Upper lobe of right lung (tissue), 1 donor: ENCODE measurements around the gene ATP2A2. TPM values are rescaled to one million over a fixed set of nuclear protein-coding genes. Genes with fewer than 3 reads are reported as not detected.

Experiments used
- ATAC-seq: fragments of 200-7000 bp; cut with Tn5 transposase; one replicate; pipeline ENCODE4 v1.9.1; 2020; ENCODE audit warnings: mild to moderate bottlenecking, moderate library complexity
- DNase-seq: peaks from one replicate; pipeline ENCODE4 v3.0.0-alpha.2; 2020
- H3K27ac ChIP-seq: fragments of 200-600 bp; one replicate; pipeline ENCODE4 v1.8.0; 2022
- H3K27me3 ChIP-seq: fragments of 200-600 bp; one replicate; pipeline ENCODE4 v1.8.0; 2022; ENCODE audit warnings: mild to moderate bottlenecking
- H3K36me3 ChIP-seq: fragments of 200-600 bp; one replicate; pipeline ENCODE4 v1.8.0; 2022
- H3K4me1 ChIP-seq: fragments of 200-600 bp; one replicate; pipeline ENCODE4 v1.8.0; 2022
- H3K4me3 ChIP-seq: fragments of 200-600 bp; one replicate; pipeline ENCODE4 v1.8.0; 2022; ENCODE audit warnings: mild to moderate bottlenecking
- H3K9me3 ChIP-seq: fragments of 200-600 bp; one replicate; pipeline ENCODE4 v1.8.0; 2022
- intact Hi-C: fragments of 100-400 bp; cut with DNase I; formaldehyde crosslinking; loops from one replicate; pipeline ENCODE4 v1.11.0; 2022
- total RNA-seq: library from RNA; stranded (reverse); fragmentation: NEBNext Ultra II Directional; extraction: Animal tissue kit (Norgen Biotek cat#: 25700); gene quantifications from one replicate; pipeline ENCODE4 v1.2.1, GENCODE V29; 2021
- TF ChIP-seq, protein P1 (sequence below): fragments of 200-600 bp; IDR thresholded peaks from one replicate; pipeline ENCODE4 v1.8.0; 2022; ENCODE audit warnings: antibody characterized with exemption
- donor health status: DM: no; HTN: yes; CAD: no; lungs with severe emphysema.

The ATP2A2 gene
- total RNA-seq, 1 donor from 2014 or later = 173 TPM

DNA sequence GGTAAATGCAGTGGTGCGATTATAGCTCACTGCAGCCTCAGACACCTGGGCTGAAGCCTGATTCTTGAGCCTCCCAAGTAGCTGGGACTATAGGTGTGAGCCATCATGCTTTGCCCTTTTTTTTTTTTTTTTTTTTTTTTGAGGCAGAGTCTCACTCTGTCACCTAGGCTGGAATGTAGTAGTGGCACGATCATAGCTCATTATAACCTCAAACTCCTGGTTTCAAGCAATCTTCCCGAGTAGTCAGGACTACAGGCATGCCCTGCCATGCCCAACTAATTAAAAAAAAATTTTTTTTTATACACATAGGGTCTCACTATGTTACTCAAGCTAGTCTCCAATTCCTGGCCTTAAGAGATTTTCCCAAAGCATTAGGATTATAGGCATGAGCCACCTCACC is 6.9 kb downstream of the ATP2A2 start:
- no peak overlapping the region for H3K27ac ChIP-seq
- no peaks in the 10 kb centered on the region for H3K9me3 ChIP-seq
- ATAC-seq = no peak
- H3K27me3 ChIP-seq = no peaks in the 10 kb centered on the region
- intact Hi-C loops = no loop called here
- H3K4me1 ChIP-seq = peaks cover 47% of the 10 kb centered on the region
- TF ChIP-seq, protein P1, sequence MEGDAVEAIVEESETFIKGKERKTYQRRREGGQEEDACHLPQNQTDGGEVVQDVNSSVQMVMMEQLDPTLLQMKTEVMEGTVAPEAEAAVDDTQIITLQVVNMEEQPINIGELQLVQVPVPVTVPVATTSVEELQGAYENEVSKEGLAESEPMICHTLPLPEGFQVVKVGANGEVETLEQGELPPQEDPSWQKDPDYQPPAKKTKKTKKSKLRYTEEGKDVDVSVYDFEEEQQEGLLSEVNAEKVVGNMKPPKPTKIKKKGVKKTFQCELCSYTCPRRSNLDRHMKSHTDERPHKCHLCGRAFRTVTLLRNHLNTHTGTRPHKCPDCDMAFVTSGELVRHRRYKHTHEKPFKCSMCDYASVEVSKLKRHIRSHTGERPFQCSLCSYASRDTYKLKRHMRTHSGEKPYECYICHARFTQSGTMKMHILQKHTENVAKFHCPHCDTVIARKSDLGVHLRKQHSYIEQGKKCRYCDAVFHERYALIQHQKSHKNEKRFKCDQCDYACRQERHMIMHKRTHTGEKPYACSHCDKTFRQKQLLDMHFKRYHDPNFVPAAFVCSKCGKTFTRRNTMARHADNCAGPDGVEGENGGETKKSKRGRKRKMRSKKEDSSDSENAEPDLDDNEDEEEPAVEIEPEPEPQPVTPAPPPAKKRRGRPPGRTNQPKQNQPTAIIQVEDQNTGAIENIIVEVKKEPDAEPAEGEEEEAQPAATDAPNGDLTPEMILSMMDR = no peak
- H3K4me3 ChIP-seq = no peak overlapping the region
- no peak for DNase-seq
- H3K36me3 ChIP-seq = peaks cover 53% of the 10 kb centered on the region

DNA sequence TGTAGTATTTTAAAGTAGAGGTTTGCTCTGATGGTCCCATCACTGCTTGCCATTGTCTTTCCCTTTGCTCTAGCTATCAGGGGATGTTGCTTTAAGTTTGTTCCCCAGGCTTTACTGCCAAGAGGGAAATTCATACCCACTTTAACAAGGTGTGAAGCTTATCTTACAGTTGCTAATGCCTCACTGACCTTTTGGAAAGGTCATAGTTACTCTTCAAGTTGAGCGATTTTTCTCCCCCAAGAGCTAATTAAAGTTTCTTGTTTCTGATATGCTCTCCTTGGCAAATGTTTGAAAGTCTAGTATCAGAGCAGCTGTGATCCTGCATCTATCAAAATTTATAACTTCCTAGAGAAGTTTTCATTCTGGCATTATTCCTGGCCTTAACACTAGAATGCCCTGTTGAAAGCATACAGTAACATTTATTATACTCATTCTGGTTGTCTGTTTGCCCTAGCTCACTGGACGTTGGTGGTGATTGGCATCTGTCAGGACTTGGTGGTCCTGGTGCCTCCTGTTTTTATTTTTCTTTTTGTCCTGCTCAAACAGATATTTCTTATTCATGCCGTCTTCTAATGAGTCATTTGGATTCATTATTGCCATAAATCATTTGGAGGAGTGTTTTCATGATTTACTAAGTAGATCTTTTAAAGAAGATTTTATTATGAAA is 8.1 kb downstream of the ATP2A2 start:
- Histone ChIP-seq H3K4me1 (peaks cover 35% of the 10 kb centered on the region), H3K36me3 (peaks cover 56% of the 10 kb centered on the region), H3K27ac (no peak overlapping the region), H3K4me3 (no peak overlapping the region), H3K9me3 (no peaks in the 10 kb centered on the region), H3K27me3 (no peaks in the 10 kb centered on the region)
- DNase-seq = no peak
- TF ChIP-seq, protein P1 = no peak
- no peak for ATAC-seq
- intact Hi-C loops = no loop called here

DNA sequence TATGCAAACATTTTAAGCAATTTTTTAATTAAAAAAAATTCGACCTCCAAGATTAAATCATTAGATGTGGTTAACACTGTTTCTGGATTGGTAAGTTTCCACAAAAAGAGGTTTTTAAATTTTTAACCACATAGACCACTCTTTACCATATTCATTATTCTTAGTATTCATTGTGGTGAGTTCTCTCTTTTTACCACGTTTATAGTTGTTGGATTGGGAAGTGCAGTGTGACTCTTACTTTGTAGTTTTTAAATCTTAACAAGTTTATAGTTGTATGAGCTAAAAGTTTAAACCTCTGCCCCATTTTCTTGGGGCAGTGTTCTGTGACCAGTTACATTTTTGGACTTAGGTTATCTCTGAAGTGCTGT is 8.6 kb downstream of the ATP2A2 start:
- no peak overlapping the region for H3K27ac ChIP-seq
- TF ChIP-seq, protein P1 = no peak
- H3K36me3 ChIP-seq = peaks cover 60% of the 10 kb centered on the region
- no peaks in the 10 kb centered on the region for H3K9me3 ChIP-seq
- H3K27me3 ChIP-seq = no peaks in the 10 kb centered on the region
- intact Hi-C loops = no loop called here
- H3K4me1 ChIP-seq = peaks cover 31% of the 10 kb centered on the region
- no peak for ATAC-seq
- no peak for DNase-seq
- H3K4me3 ChIP-seq = no peak overlapping the region

DNA sequence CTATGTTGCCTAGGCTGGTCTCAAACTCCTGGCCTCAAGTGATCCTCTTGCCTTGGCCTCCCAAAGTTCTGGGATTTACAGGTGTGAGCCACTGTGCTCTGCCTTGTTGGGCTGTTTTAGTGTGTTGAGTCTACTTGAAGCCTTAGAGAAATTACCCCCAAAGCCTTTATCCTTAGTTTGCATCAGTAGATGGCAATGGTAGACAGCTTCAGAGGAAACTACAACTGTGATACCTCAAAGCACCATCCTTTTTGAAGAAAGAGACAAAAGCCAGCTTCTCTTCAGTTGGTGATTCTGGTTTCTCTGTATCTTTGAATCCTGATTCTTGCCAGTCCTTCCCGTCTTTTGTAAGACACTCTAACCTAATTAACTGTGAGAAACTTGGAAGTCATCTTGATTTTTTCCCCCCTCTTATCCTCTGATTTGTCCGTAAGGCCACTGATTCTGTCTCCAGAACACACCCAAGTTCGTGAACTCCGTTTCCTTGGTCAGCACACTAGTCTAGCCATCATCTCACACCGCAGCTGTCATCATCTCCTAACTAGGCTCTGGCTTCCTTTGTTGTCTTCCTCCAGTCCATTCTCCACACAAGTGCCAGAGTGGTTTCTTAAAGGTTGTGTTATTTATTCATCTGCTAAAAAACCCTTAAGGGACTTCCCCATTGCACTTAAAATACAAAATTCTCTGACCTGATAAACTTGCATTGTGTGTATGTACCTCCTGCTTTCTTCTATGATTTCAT is 20.2 kb downstream of the ATP2A2 start:
- Histone ChIP-seq H3K36me3 (peaks cover 89% of the 10 kb centered on the region), H3K27me3 (no peaks in the 10 kb centered on the region), H3K9me3 (no peaks in the 10 kb centered on the region), H3K27ac (no peak overlapping the region), H3K4me1 (peaks cover 23% of the 10 kb centered on the region), H3K4me3 (no peak overlapping the region)
- ATAC-seq (no peak), DNase-seq (no peak)
- intact Hi-C loops = no loop called here
- TF ChIP-seq, protein P1 = no peak

DNA sequence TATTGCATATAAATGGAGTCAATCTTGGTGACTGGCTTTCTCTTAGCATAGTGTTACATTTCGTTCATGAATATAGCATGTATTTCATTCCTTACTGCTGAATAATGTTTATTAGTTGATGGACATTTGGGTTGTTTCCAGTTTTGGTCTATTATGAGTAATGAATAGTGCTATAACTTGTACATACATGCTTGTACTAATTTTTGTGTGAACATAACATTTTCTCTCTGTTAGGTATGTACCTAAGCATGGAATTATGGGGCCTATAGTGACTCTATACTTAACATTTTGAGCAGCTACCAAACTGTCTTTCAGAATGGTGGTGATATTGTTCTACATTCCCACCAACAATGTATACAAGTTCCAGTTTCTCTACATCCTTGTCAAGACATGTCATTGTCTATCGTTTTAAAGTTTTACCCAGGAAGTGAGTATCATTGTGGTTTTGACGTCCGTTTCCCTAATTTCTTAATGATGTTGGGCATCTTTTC is 23.1 kb downstream of the ATP2A2 start:
- TF ChIP-seq, protein P1 = no peak
- Histone ChIP-seq H3K4me3 (no peak overlapping the region), H3K9me3 (no peaks in the 10 kb centered on the region), H3K4me1 (peaks cover 23% of the 10 kb centered on the region), H3K36me3 (peaks cover 67% of the 10 kb centered on the region), H3K27me3 (no peaks in the 10 kb centered on the region), H3K27ac (no peak overlapping the region)
- DNase-seq = no peak
- intact Hi-C loops = no loop called here
- ATAC-seq = no peak
